ENCODE measurements around the gene GPR155. TPM values are rescaled to one million over a fixed set of nuclear protein-coding genes. Genes with fewer than 3 reads are reported as not detected.

The GPR155 gene
- total RNA-seq, 1 experiment from 2014 or later: 2.1 TPM

DNA sequence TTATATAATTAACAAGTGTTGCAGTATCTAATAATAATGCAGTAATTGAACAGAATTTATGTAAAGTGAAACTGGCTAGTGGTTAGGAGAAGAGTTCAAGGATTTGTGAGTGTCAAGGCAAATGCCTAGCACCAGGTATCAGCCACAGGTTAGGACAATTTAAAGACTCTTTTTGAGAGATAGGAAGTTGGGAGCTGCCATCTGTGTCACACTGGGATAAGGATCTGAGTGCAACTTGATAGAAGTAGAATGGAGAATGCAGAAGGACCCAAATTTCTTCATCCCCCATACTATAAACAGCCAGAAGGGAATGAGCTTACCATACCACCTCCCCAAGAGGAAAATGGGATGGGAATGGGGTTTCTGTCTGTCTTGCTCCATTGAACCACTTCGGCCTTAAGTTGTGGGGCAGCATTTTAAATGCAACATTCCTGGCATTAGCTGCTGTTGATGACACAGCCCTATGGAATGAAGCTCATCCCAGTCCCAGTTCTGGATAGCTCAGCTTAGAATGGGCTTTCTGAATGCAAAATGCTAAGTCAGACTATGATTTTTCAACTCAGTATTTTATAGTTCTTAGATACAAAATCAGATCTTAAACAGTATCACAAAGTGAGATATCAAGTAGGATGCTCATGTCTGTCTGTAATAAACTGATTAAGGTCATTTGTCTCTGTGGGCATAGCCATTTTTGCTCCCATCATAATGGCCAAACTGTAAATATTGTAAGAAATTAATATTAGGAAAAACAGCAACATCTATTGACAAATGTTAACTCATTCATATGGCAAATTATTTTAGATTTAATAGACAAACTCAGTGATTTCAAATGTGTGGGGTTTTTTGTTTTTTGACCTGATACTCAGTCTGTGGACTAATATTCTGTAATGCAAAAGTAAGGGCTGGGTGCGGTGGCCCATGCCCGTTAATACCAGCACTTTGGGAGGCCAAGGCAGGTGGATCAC is 44.0 kb downstream of the GPR155 start:
- no TSS peak for BruUV-seq (replicated peaks)
- Mint-ChIP-seq H3K27ac (ENCODE audit: unreplicated experiment) (no peak overlapping the region), H3K36me3 (ENCODE audit: insufficient read depth, unreplicated experiment) (no peaks in the 10 kb centered on the region), H3K9me3 (ENCODE audit: low read depth, unreplicated experiment) (no peaks in the 10 kb centered on the region), H3K27me3 (ENCODE audit: unreplicated experiment) (no peaks in the 10 kb centered on the region), H3K4me3 (ENCODE audit: low read depth, unreplicated experiment) (no peak overlapping the region), H3K4me1 (ENCODE audit: low read depth, unreplicated experiment) (peaks cover 11% of the 10 kb centered on the region)
- peak; percentile 4 for DNase-seq
- CTCF ChIA-PET: no interaction called here
- intact Hi-C loops (cut with micrococcal nuclease; ENCODE audit: unreplicated experiment): no loop called here
- TF ChIP-seq, protein P1, sequence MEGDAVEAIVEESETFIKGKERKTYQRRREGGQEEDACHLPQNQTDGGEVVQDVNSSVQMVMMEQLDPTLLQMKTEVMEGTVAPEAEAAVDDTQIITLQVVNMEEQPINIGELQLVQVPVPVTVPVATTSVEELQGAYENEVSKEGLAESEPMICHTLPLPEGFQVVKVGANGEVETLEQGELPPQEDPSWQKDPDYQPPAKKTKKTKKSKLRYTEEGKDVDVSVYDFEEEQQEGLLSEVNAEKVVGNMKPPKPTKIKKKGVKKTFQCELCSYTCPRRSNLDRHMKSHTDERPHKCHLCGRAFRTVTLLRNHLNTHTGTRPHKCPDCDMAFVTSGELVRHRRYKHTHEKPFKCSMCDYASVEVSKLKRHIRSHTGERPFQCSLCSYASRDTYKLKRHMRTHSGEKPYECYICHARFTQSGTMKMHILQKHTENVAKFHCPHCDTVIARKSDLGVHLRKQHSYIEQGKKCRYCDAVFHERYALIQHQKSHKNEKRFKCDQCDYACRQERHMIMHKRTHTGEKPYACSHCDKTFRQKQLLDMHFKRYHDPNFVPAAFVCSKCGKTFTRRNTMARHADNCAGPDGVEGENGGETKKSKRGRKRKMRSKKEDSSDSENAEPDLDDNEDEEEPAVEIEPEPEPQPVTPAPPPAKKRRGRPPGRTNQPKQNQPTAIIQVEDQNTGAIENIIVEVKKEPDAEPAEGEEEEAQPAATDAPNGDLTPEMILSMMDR (IDR thresholded peaks at IDR 0.05; ENCODE audit: unreplicated experiment): no peak

DNA sequence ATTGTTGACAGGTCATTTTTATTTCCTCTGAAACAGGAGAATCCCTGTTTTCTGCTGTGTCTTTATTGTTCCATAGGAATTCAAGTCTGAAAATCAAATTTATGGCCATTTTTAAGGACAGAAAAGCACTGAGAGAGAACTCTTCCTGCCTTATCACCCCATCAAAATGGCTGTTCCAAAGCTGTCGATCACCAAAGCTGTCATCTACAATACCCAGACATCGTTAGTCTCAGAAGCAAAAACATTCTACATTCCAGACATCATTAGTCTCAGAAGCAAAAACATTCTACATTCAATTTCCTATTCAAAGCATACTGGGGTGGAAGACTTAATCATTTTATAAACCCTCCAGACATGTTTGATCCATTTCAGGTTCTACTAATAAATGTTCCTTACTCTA is 46.9 kb downstream of the GPR155 start:
- BruUV-seq (replicated peaks): no TSS peak
- CTCF ChIA-PET: no interaction called here
- H3K27ac Mint-ChIP-seq (ENCODE audit: unreplicated experiment): no peak overlapping the region
- H3K36me3 Mint-ChIP-seq (ENCODE audit: insufficient read depth, unreplicated experiment): no peaks in the 10 kb centered on the region
- H3K4me3 Mint-ChIP-seq (ENCODE audit: low read depth, unreplicated experiment): no peak overlapping the region
- H3K4me1 Mint-ChIP-seq (ENCODE audit: low read depth, unreplicated experiment): peaks cover 11% of the 10 kb centered on the region
- TF ChIP-seq, protein P1 (IDR thresholded peaks at IDR 0.05; ENCODE audit: unreplicated experiment): no peak
- intact Hi-C loops (cut with micrococcal nuclease; ENCODE audit: unreplicated experiment): no loop called here
- H3K27me3 Mint-ChIP-seq (ENCODE audit: unreplicated experiment): no peaks in the 10 kb centered on the region
- no peak for DNase-seq
- no peaks in the 10 kb centered on the region for H3K9me3 Mint-ChIP-seq (ENCODE audit: low read depth, unreplicated experiment)

DNA sequence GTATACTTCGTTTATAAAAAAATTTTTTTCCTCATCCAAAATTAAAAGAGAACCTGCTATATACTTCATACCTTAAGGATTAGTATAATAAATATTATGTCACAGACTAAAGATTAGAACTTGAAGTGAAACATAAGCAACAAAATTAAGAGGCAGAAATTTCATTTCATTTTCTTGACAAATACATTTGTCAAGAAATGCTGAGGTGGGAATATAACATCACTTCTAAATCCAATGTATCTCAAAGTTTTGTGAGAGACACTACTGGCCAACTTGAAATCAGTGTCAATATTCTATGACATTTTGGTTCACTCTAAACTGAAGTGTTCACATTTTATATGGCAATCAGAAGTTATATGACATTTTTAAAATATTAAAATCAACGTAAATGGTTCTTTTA is 47.5 kb downstream of the GPR155 start:
- CTCF ChIA-PET: no interaction called here
- Mint-ChIP-seq H3K9me3 (ENCODE audit: low read depth, unreplicated experiment) (no peaks in the 10 kb centered on the region), H3K4me1 (ENCODE audit: low read depth, unreplicated experiment) (peaks cover 11% of the 10 kb centered on the region), H3K27ac (ENCODE audit: unreplicated experiment) (no peak overlapping the region), H3K4me3 (ENCODE audit: low read depth, unreplicated experiment) (no peak overlapping the region), H3K27me3 (ENCODE audit: unreplicated experiment) (no peaks in the 10 kb centered on the region), H3K36me3 (ENCODE audit: insufficient read depth, unreplicated experiment) (no peaks in the 10 kb centered on the region)
- TF ChIP-seq, protein P1 (IDR thresholded peaks at IDR 0.05; ENCODE audit: unreplicated experiment): no peak
- no peak for DNase-seq
- no TSS peak for BruUV-seq (replicated peaks)
- intact Hi-C loops (cut with micrococcal nuclease; ENCODE audit: unreplicated experiment): no loop called here

DNA sequence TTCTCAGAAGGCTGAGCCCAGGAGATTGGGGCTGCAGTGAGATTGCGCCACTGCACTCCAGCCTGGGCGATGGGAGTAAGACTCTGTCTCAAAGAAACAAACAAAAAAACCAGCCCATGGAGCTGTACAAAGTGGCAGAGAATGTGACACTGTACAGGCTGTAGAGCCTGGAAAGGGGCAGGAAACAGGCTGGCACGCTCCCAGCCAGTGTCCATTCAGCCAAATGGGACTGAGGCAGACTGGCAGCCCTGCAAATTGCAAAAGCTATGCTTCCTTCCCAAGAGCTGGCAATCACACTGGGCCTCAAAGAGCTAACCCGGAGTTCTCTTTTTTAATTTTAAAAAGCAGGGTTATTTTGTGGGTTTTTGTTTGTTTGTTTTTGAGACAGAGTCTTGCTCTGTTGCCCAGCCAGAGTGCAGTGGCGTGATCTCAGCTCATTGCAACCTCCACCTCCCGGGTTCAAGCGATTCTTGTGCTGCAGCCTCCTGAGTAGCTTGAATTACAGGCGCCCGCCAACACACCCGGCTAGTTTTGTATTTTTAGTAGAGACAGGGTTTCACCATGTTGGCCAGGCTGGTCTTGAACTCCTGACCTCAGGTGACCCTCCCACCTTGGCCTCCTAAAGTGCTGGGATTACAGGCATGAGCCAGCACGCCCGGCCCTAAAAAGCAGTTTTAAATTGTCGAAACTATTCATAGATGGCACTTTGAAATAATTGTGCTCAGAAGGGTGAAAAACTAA is 48.5 kb downstream of the GPR155 start:
- DNase-seq: no peak
- CTCF ChIA-PET: no interaction called here
- TF ChIP-seq, protein P1 (IDR thresholded peaks at IDR 0.05; ENCODE audit: unreplicated experiment): no peak
- H3K4me3 Mint-ChIP-seq (ENCODE audit: low read depth, unreplicated experiment): no peak overlapping the region
- no peaks in the 10 kb centered on the region for H3K36me3 Mint-ChIP-seq (ENCODE audit: insufficient read depth, unreplicated experiment)
- no TSS peak for BruUV-seq (replicated peaks)
- H3K27me3 Mint-ChIP-seq (ENCODE audit: unreplicated experiment): no peaks in the 10 kb centered on the region
- no peaks in the 10 kb centered on the region for H3K9me3 Mint-ChIP-seq (ENCODE audit: low read depth, unreplicated experiment)
- H3K4me1 Mint-ChIP-seq (ENCODE audit: low read depth, unreplicated experiment): peaks cover 11% of the 10 kb centered on the region
- H3K27ac Mint-ChIP-seq (ENCODE audit: unreplicated experiment): no peak overlapping the region
- intact Hi-C loops (cut with micrococcal nuclease; ENCODE audit: unreplicated experiment): no loop called here

All from Calu3 (cell line).